Epithelial cell of alveolus of lung (primary cell): Measurements from ENCODE around the gene FOXL2NB. TPM values are rescaled to one million over a fixed set of nuclear protein-coding genes. Genes with fewer than 3 reads are reported as not detected.

Source experiments
- total RNA-seq: library from RNA; depleted of rRNA; stranded (reverse); fragments of >200 nt; gene quantifications from 2 replicates; pipeline ENCODE4 v1.2.1, GENCODE V29; 2015

The FOXL2NB gene
- 0.78 TPM in 1 of 2 replicates, not detected in the other for total RNA-seq

GRCh38 chr3:138946663-138947494, at the start of gene FOXL2NB, which contains the start of gene FOXL2:
Gene FOXL2NB (plus strand): TSS chr3:138947217. CDS start chr3:138947365, 148 bp downstream.
Gene FOXL2 (minus strand): TSS chr3:138947137. CDS start chr3:138946722, 415 bp downstream.

Other genes starting within 250 kb of the FOXL2NB start
- gene PIK3CB, start 112.3 kb upstream of the FOXL2NB start, total RNA-seq, result 5.4 and 9.2 TPM in 2 replicates
- 0.08 and 1.4 TPM in 2 replicates for gene FOXL2, start 80 bp upstream of the FOXL2NB start, total RNA-seq
- gene PRR23A, start 59.1 kb downstream of the FOXL2NB start, total RNA-seq, result not detected in 2 replicates
- gene PRR23B, start 73.7 kb downstream of the FOXL2NB start, total RNA-seq, result not detected in 2 replicates
- not detected in 2 replicates for gene PRR23C, start 97.7 kb downstream of the FOXL2NB start, total RNA-seq